Neural cell (in vitro differentiated cells): ENCODE measurements around the gene ASB1. TPM values are rescaled to one million over a fixed set of nuclear protein-coding genes. Genes with fewer than 3 reads are reported as not detected.

ENCODE experiments used
- H2AFZ ChIP-seq: fragments of 200-600, 300-800 bp; sonication (generic), shearing (Covaris generic); 2 replicates; pipeline ENCODE4 v1.6.0; 2014; ENCODE audit warnings: low read depth, mild to moderate bottlenecking, antibody characterized with exemption, low read length, moderate library complexity
- H3F3A ChIP-seq: fragments of 200-600 bp; shearing (Covaris generic); 2 replicates; pipeline ENCODE4 v1.6.1; 2016; ENCODE audit warnings: mild to moderate bottlenecking, moderate library complexity, mixed read lengths, antibody characterized with exemption, low read length; ENCODE audit not compliant: insufficient read depth, poor library complexity, severe bottlenecking
- H3K27ac ChIP-seq: fragments of 200-600, 300-800 bp; sonication (generic), shearing (Covaris generic); 2 replicates; pipeline ENCODE4 v1.5.1; 2014; ENCODE audit warnings: mild to moderate bottlenecking, low read length, moderate library complexity
- H3K27me3 ChIP-seq: fragments of 300-800, 200-600 bp; sonication (generic), shearing (Covaris generic); 2 replicates; pipeline ENCODE4 v1.6.0; 2014; ENCODE audit warnings: mild to moderate bottlenecking, low read depth, low read length, moderate library complexity; ENCODE audit not compliant: insufficient read depth
- H3K36me3 ChIP-seq: fragments of 300-800, 200-600 bp; sonication (generic), shearing (Covaris generic); 2 replicates; pipeline ENCODE4 v1.5.1; 2014; ENCODE audit warnings: mild to moderate bottlenecking, antibody characterized with exemption, low read length, moderate library complexity; ENCODE audit not compliant: insufficient read depth
- H3K4me2 ChIP-seq: fragments of 300-800, 200-600 bp; sonication (generic), shearing (Covaris generic); 2 replicates; pipeline ENCODE4 v1.6.0; 2014; ENCODE audit warnings: mild to moderate bottlenecking, low read length
- H3K4me3 ChIP-seq: fragments of 300-800, 200-600 bp; sonication (generic), shearing (Covaris generic); 2 replicates; pipeline ENCODE4 v1.5.1; 2014; ENCODE audit warnings: mild to moderate bottlenecking, low read length, moderate library complexity
- H3K79me2 ChIP-seq: fragments of 200-600 bp; shearing (Covaris generic); replicated peaks from 2 replicates; pipeline ENCODE4 v1.6.0; 2014; ENCODE audit warnings: mild to moderate bottlenecking, low read length, moderate library complexity; ENCODE audit not compliant: insufficient read depth
- H3K9ac ChIP-seq: fragments of 300-800, 200-600 bp; sonication (generic), shearing (Covaris generic); 2 replicates; pipeline ENCODE4 v1.6.1; 2016; ENCODE audit warnings: mild to moderate bottlenecking, low read length, mixed read lengths
- H3K9me2 ChIP-seq: fragments of 200-600 bp; shearing (Covaris generic); 2 replicates; pipeline ENCODE4 v1.6.1; 2016; ENCODE audit warnings: mild to moderate bottlenecking, low read length, mixed read lengths; ENCODE audit not compliant: insufficient read depth
- H3K9me3 ChIP-seq: fragments of 200-600, 300-800 bp; sonication (generic), shearing (Covaris generic); 2 replicates; pipeline ENCODE4 v1.6.1; 2016; ENCODE audit warnings: mild to moderate bottlenecking, mixed run types, low read length, moderate library complexity, mixed read lengths
- H4K20me1 ChIP-seq: fragments of 200-600 bp; shearing (Covaris generic); 2 replicates; pipeline ENCODE4 v1.6.1; 2016; ENCODE audit warnings: mild to moderate bottlenecking, mixed run types; ENCODE audit not compliant: insufficient read depth
- CTCF ChIP-seq: fragments of 450-650 bp; IDR thresholded peaks from 2 replicates; pipeline ENCODE4 v1.5.1; 2014; ENCODE audit warnings: antibody characterized with exemption, mild to moderate bottlenecking, moderate library complexity; ENCODE audit not compliant: poor library complexity, severe bottlenecking
- EP300 ChIP-seq: fragments of 450-650 bp; conservative IDR thresholded peaks from 2 replicates; pipeline ENCODE4 v1.6.1; 2014; ENCODE audit warnings: antibody characterized with exemption, mild to moderate bottlenecking, moderate library complexity; ENCODE audit not compliant: poor library complexity, severe bottlenecking
- EZH2 ChIP-seq: fragments of 200-600, 300-800 bp; shearing (Covaris generic), sonication (generic); IDR thresholded peaks from 2 replicates; pipeline ENCODE4 v1.6.1; 2014; ENCODE audit warnings: antibody characterized with exemption, low read length, borderline replicate concordance, mild to moderate bottlenecking; ENCODE audit not compliant: insufficient read depth, poor library complexity, severe bottlenecking
- RAD21 ChIP-seq: fragments of 450-650 bp; conservative IDR thresholded peaks from 2 replicates; pipeline ENCODE4 v1.6.1; 2014; ENCODE audit warnings: antibody characterized with exemption, mild to moderate bottlenecking, moderate library complexity
- REST ChIP-seq: IDR thresholded peaks from 2 replicates; pipeline ENCODE4 v1.6.1; 2012; ENCODE audit warnings: borderline replicate concordance
- SMC3 ChIP-seq: fragments of 450-650 bp; conservative IDR thresholded peaks from 2 replicates; pipeline ENCODE4 v1.6.1; 2014; ENCODE audit warnings: antibody characterized with exemption, mild to moderate bottlenecking, moderate library complexity; ENCODE audit not compliant: poor library complexity
- polyA plus RNA-seq: library from polyadenylated mRNA; depleted of rRNA; stranded (reverse); fragments of >200 nt; gene quantifications from 2 replicates; pipeline ENCODE4 v1.2.3, GENCODE V29; 2014

ASB1 gene
- polyA plus RNA-seq, 1 donor from 2014 or later, result 13.7 TPM

- H3K79me2 ChIP-seq, result peaks cover 34% of the 10 kb centered on the region
- peaks cover 19% of the 10 kb centered on the region for H3K36me3 ChIP-seq
- TF ChIP-seq CTCF, result no peak
- no peaks in the 10 kb centered on the region for H3F3A ChIP-seq
- no peaks in the 10 kb centered on the region for H3K27me3 ChIP-seq
- H3K4me3 ChIP-seq, result no peak overlapping the region
- no peaks in the 10 kb centered on the region for H4K20me1 ChIP-seq
- no peak overlapping the region for H2AFZ ChIP-seq
- H3K9me2 ChIP-seq, result no peaks in the 10 kb centered on the region
- H3K9ac ChIP-seq, result no peak overlapping the region
- H3K4me2 ChIP-seq, result no peak overlapping the region
- H3K27ac ChIP-seq, result no peak overlapping the region
- H3K9me3 ChIP-seq, result no peaks in the 10 kb centered on the region
Observed at GRCh38 chr2:238433941-238434845, 7.5 kb downstream of the ASB1 start.

- Histone ChIP-seq H3F3A (no peaks in the 10 kb centered on the region), H3K27me3 (no peaks in the 10 kb centered on the region), H3K36me3 (peaks cover 19% of the 10 kb centered on the region), H3K79me2 (peaks cover 34% of the 10 kb centered on the region), H3K9me2 (no peaks in the 10 kb centered on the region), H3K27ac (no peak overlapping the region), H3K9me3 (no peaks in the 10 kb centered on the region), H3K4me2 (no peak overlapping the region), H4K20me1 (no peaks in the 10 kb centered on the region), H3K9ac (no peak overlapping the region), H3K4me3 (no peak overlapping the region), H2AFZ (no peak overlapping the region)
- no peak for TF ChIP-seq EP300
- TF ChIP-seq SMC3, result no peak
- no peak for TF ChIP-seq CTCF
- TF ChIP-seq EZH2, result no peak
- no peak for TF ChIP-seq REST
- no peak for TF ChIP-seq RAD21
Observed at GRCh38 chr2:238434846-238435751, 8.4 kb downstream of the ASB1 start.
